ENCODE data around the gene SLC12A1.

Gene SLC12A1

DNA sequence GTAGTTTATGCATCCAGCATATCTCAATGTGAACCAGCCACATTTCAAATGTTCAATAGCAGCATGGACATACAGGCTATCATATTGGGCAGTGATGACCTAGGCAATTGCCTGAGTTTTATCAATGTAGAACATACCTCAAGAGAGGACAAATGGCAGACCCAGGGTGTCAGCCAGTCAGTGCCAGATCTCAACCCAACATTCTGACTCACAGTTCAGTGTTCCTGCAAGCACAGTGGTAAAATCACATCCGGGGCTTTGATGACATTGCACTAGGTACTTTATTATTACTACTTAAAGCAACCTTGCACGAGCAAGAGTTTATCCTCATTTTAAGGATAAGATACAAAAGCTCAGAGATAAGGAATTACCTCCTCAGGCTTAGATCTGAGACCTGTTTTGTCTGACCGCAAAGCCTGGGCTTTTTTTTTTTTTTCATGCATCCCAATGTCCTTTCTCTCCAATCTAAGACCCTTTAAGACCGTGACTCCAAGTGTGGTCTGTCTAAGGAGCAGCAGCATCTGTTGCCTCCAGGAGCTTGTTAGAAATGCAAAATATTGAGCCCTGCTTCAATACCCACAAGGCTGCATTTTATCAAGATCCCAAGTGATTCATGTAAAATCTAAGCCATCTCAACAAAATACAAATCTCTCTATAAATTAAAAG, 60.1 kb downstream of the SLC12A1 start:
- H3K27ac ChIP-seq, result no peak overlapping the region
- no peaks in the 10 kb centered on the region for H3K36me3 ChIP-seq (ENCODE audit: insufficient read depth)
- no peak for TF ChIP-seq CTCF (conservative IDR thresholded peaks at IDR 0.05; ENCODE audit: low read depth, low read length)
- H3K9ac ChIP-seq, result no peak overlapping the region
- H3K4me3 ChIP-seq (IDR thresholded peaks at IDR 0.05; ENCODE audit: insufficient read depth, low read depth, low read length), result no peak overlapping the region
- no peak overlapping the region for H3K4me2 ChIP-seq
- no peak overlapping the region for H2AFZ ChIP-seq (ENCODE audit: low read depth)
- no peaks in the 10 kb centered on the region for H4K20me1 ChIP-seq (ENCODE audit: insufficient read depth)
- H3K27me3 ChIP-seq (ENCODE audit: insufficient read depth, low read depth), result no peaks in the 10 kb centered on the region
- H3K79me2 ChIP-seq (ENCODE audit: insufficient read depth, low read depth), result no peaks in the 10 kb centered on the region
- no peaks in the 10 kb centered on the region for H3K4me1 ChIP-seq (ENCODE audit: low read depth, poor library complexity, severe bottlenecking)

GRCh38 chr15:48267766-48268165, 61.7 kb downstream of the SLC12A1 start:
- H4K20me1 ChIP-seq (ENCODE audit: insufficient read depth), result no peaks in the 10 kb centered on the region
- H3K79me2 ChIP-seq (ENCODE audit: insufficient read depth, low read depth), result no peaks in the 10 kb centered on the region
- no peaks in the 10 kb centered on the region for H3K36me3 ChIP-seq (ENCODE audit: insufficient read depth)
- H3K4me2 ChIP-seq, result no peak overlapping the region
- no peaks in the 10 kb centered on the region for H3K27me3 ChIP-seq (ENCODE audit: insufficient read depth, low read depth)
- H2AFZ ChIP-seq (ENCODE audit: low read depth), result no peak overlapping the region
- H3K27ac ChIP-seq, result no peak overlapping the region
- no peaks in the 10 kb centered on the region for H3K4me1 ChIP-seq (ENCODE audit: low read depth, poor library complexity, severe bottlenecking)
- H3K9ac ChIP-seq, result no peak overlapping the region
- TF ChIP-seq CTCF (conservative IDR thresholded peaks at IDR 0.05; ENCODE audit: low read depth, low read length), result no peak
- no peak overlapping the region for H3K4me3 ChIP-seq (IDR thresholded peaks at IDR 0.05; ENCODE audit: insufficient read depth, low read depth, low read length)

DNA sequence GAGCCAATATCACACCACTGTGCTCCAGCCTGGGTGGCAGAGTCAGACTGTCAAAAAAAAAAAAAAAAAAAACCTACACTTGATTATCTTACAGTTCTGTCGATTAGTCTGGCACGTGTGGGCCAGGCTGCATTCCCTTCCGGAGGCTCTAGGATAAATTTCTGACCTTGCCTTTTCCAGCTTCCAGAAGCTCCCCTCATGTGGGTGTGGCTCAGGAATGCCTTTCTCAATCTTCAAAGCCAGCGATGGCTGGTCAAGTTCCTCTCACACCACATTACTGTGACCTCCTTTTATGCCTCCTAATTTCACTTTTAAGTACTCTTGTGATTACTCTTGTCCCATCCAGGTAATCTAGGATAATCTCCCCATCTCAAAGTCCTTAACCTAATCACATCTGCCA, 66.9 kb downstream of the SLC12A1 start:
- Histone ChIP-seq H3K9ac (no peak overlapping the region), H4K20me1 (ENCODE audit: insufficient read depth) (no peaks in the 10 kb centered on the region), H3K27me3 (ENCODE audit: insufficient read depth, low read depth) (no peaks in the 10 kb centered on the region), H2AFZ (ENCODE audit: low read depth) (no peak overlapping the region), H3K4me3 (IDR thresholded peaks at IDR 0.05; ENCODE audit: insufficient read depth, low read depth, low read length) (no peak overlapping the region), H3K4me2 (no peak overlapping the region), H3K79me2 (ENCODE audit: insufficient read depth, low read depth) (no peaks in the 10 kb centered on the region), H3K36me3 (ENCODE audit: insufficient read depth) (no peaks in the 10 kb centered on the region), H3K27ac (no peak overlapping the region), H3K4me1 (ENCODE audit: low read depth, poor library complexity, severe bottlenecking) (no peaks in the 10 kb centered on the region)
- no peak for TF ChIP-seq CTCF (conservative IDR thresholded peaks at IDR 0.05; ENCODE audit: low read depth, low read length)

DNA sequence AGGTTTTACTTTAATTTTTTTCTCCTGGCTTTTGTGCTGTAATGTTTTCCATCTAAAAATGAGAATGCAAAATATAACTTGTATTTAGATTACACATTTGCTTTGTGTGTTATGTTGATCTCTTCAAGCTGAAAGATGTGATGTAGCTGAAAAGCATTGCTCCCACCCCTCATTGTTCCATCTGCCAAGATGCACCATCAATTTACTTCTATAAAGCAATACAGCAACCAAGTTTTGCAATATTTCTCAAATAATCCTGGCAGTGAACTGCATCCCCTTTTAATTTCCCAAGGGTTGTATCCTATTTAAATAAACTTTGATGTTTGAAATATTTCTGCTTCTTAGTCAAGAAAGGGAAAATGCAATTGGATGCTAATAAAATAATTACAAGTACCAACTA, 72.6 kb downstream of the SLC12A1 start:
- H3K4me2 ChIP-seq, result no peak overlapping the region
- no peak overlapping the region for H2AFZ ChIP-seq (ENCODE audit: low read depth)
- H4K20me1 ChIP-seq (ENCODE audit: insufficient read depth), result no peaks in the 10 kb centered on the region
- no peak overlapping the region for H3K9ac ChIP-seq
- no peaks in the 10 kb centered on the region for H3K27me3 ChIP-seq (ENCODE audit: insufficient read depth, low read depth)
- TF ChIP-seq CTCF (conservative IDR thresholded peaks at IDR 0.05; ENCODE audit: low read depth, low read length), result no peak
- H3K4me1 ChIP-seq (ENCODE audit: low read depth, poor library complexity, severe bottlenecking), result no peaks in the 10 kb centered on the region
- no peaks in the 10 kb centered on the region for H3K79me2 ChIP-seq (ENCODE audit: insufficient read depth, low read depth)
- no peak overlapping the region for H3K4me3 ChIP-seq (IDR thresholded peaks at IDR 0.05; ENCODE audit: insufficient read depth, low read depth, low read length)
- H3K27ac ChIP-seq, result no peak overlapping the region
- no peaks in the 10 kb centered on the region for H3K36me3 ChIP-seq (ENCODE audit: insufficient read depth)
